ENCODE results near the gene ERC2. TPM values are rescaled to one million over a fixed set of nuclear protein-coding genes. Genes with fewer than 3 reads are reported as not detected.

ERC2 gene
- total RNA-seq, 1 donor from 2014 or later, result 7.4 TPM

DNA sequence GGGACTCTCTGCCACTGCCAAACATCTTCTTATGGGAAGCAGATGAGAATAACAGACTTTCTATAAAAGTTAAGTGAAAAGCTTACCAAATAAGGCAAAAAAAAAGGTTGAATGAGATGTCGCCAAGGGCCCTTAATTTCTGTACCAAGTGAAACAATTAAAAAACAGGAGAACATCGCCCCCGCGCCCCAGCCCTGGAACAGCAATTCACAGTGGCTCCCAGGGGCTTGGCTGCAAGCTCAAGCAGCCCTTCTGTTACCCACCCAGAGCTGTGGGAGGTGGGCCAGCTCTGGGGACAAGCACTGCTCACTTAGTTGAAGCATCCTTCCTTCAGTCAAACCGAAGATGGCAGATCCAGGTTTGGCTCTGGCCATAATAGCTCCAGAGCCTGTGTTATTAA is 208.0 kb downstream of the ERC2 start:
- Histone ChIP-seq H3K36me3 (ENCODE audit: insufficient read depth, low read length) (no peaks in the 10 kb centered on the region), H3K27me3 (ENCODE audit: insufficient read depth, low read length) (peaks cover 5% of the 10 kb centered on the region), H4K20me1 (ENCODE audit: insufficient read depth, low read length) (no peaks in the 10 kb centered on the region), H3K4me2 (ENCODE audit: low read length) (no peak overlapping the region), H3K9ac (ENCODE audit: low read length) (no peak overlapping the region), H3K4me3 (ENCODE audit: insufficient read depth, low read depth, low read length) (no peak overlapping the region), H3K9me3 (ENCODE audit: insufficient read depth, low read depth, low read length) (no peaks in the 10 kb centered on the region), H3K27ac (ENCODE audit: low read depth, low read length) (no peak overlapping the region), H2AFZ (ENCODE audit: low read depth, low read length) (no peak overlapping the region), H3K79me2 (ENCODE audit: insufficient read depth, low read length) (no peaks in the 10 kb centered on the region), H3K4me1 (ENCODE audit: insufficient read depth, low read length) (no peaks in the 10 kb centered on the region)
- Mint-ChIP-seq H3K4me1 (ENCODE audit: low read depth, unreplicated experiment) (no peaks in the 10 kb centered on the region), H3K9me3 (ENCODE audit: unreplicated experiment) (no peaks in the 10 kb centered on the region), H3K27me3 (ENCODE audit: low read depth, unreplicated experiment) (no peaks in the 10 kb centered on the region), H3K4me3 (ENCODE audit: unreplicated experiment) (no peak overlapping the region), H3K36me3 (ENCODE audit: low read depth, unreplicated experiment) (peaks cover 3% of the 10 kb centered on the region), H3K27ac (ENCODE audit: unreplicated experiment) (no peak overlapping the region)
- FAIRE-seq, result no peak
- no peak for DNase-seq (ENCODE audit: low read depth)
- no peak for TF ChIP-seq EZH2 (IDR thresholded peaks at IDR 0.05; ENCODE audit: insufficient read depth, low read length)
- TF ChIP-seq, protein P1, sequence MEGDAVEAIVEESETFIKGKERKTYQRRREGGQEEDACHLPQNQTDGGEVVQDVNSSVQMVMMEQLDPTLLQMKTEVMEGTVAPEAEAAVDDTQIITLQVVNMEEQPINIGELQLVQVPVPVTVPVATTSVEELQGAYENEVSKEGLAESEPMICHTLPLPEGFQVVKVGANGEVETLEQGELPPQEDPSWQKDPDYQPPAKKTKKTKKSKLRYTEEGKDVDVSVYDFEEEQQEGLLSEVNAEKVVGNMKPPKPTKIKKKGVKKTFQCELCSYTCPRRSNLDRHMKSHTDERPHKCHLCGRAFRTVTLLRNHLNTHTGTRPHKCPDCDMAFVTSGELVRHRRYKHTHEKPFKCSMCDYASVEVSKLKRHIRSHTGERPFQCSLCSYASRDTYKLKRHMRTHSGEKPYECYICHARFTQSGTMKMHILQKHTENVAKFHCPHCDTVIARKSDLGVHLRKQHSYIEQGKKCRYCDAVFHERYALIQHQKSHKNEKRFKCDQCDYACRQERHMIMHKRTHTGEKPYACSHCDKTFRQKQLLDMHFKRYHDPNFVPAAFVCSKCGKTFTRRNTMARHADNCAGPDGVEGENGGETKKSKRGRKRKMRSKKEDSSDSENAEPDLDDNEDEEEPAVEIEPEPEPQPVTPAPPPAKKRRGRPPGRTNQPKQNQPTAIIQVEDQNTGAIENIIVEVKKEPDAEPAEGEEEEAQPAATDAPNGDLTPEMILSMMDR (IDR thresholded peaks at IDR 0.05; ENCODE audit: insufficient read depth, low read depth, low read length), result no peak

DNA sequence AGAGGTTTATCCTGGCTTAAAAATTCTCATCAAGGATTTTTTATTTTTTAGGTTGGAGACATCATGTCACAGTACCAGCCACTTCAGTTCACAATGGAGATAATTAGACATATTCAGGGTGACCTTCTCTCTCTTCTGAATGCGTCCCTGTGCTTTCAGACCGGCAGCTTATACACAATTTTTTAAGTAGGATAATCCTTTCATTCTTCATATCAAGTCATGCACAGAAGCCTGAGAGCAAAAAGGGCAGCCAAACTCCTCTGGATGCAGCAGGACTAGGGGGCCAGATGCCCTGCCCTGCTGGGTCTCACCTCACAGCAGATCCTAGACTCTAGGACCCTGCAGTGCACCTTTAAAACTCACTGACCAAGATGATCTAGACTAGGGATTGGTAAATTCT is 210.4 kb downstream of the ERC2 start:
- no peaks in the 10 kb centered on the region for H3K9me3 Mint-ChIP-seq (ENCODE audit: unreplicated experiment)

DNA sequence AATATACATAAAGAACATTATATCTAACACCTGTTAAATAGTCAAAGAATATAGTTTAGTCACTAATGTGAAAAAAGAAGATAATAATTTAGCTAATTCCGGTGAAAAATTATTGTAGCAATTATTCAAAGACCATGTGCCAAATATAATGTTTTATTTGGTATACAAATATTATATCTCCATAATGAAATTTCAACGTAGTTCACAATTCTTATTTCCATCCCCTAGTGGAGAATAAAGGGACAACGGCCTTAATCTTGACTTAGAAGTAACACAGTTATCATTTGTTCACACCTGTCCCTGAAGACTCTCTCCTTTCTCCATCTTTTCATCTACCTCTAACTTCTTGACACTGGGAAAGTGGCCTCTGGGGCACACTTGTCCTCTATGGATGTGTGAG is 213.4 kb downstream of the ERC2 start:
- Histone ChIP-seq H4K20me1 (ENCODE audit: insufficient read depth, low read length) (no peaks in the 10 kb centered on the region), H3K79me2 (ENCODE audit: insufficient read depth, low read length) (no peaks in the 10 kb centered on the region), H3K4me3 (ENCODE audit: insufficient read depth, low read depth, low read length) (no peak overlapping the region), H3K4me2 (ENCODE audit: low read length) (no peak overlapping the region), H3K27ac (ENCODE audit: low read depth, low read length) (no peak overlapping the region), H3K36me3 (ENCODE audit: insufficient read depth, low read length) (no peaks in the 10 kb centered on the region), H3K27me3 (ENCODE audit: insufficient read depth, low read length) (peaks cover 8% of the 10 kb centered on the region), H3K9me3 (ENCODE audit: insufficient read depth, low read depth, low read length) (no peaks in the 10 kb centered on the region), H2AFZ (ENCODE audit: low read depth, low read length) (no peak overlapping the region), H3K9ac (ENCODE audit: low read length) (no peak overlapping the region), H3K4me1 (ENCODE audit: insufficient read depth, low read length) (no peaks in the 10 kb centered on the region)
- no peak overlapping the region for H3K27ac Mint-ChIP-seq (ENCODE audit: unreplicated experiment)
- peaks cover 5% of the 10 kb centered on the region for H3K4me1 Mint-ChIP-seq (ENCODE audit: low read depth, unreplicated experiment)
- no peak overlapping the region for H3K4me3 Mint-ChIP-seq (ENCODE audit: unreplicated experiment)
- DNase-seq (ENCODE audit: low read depth), result no peak
- H3K9me3 Mint-ChIP-seq (ENCODE audit: unreplicated experiment), result no peaks in the 10 kb centered on the region
- H3K36me3 Mint-ChIP-seq (ENCODE audit: low read depth, unreplicated experiment), result no peaks in the 10 kb centered on the region
- H3K27me3 Mint-ChIP-seq (ENCODE audit: low read depth, unreplicated experiment), result no peaks in the 10 kb centered on the region
- FAIRE-seq, result no peak
- TF ChIP-seq EZH2 (IDR thresholded peaks at IDR 0.05; ENCODE audit: insufficient read depth, low read length), result no peak
- TF ChIP-seq, protein P1 (IDR thresholded peaks at IDR 0.05; ENCODE audit: insufficient read depth, low read depth, low read length), result peak; percentile 31

More for the DNA sequence above, 210.4 kb downstream of the ERC2 start:
- H2AFZ ChIP-seq (ENCODE audit: low read depth, low read length), result no peak overlapping the region
- H4K20me1 ChIP-seq (ENCODE audit: insufficient read depth, low read length), result no peaks in the 10 kb centered on the region
- DNase-seq (ENCODE audit: low read depth) (no peak), FAIRE-seq (no peak)
- no peaks in the 10 kb centered on the region for H3K4me1 ChIP-seq (ENCODE audit: insufficient read depth, low read length)
- peaks cover 8% of the 10 kb centered on the region for H3K27me3 ChIP-seq (ENCODE audit: insufficient read depth, low read length)
- no peaks in the 10 kb centered on the region for H3K36me3 ChIP-seq (ENCODE audit: insufficient read depth, low read length)
- no peak overlapping the region for H3K9ac ChIP-seq (ENCODE audit: low read length)
- Mint-ChIP-seq H3K4me1 (ENCODE audit: low read depth, unreplicated experiment) (peaks cover 5% of the 10 kb centered on the region), H3K27ac (ENCODE audit: unreplicated experiment) (no peak overlapping the region), H3K36me3 (ENCODE audit: low read depth, unreplicated experiment) (peaks cover 3% of the 10 kb centered on the region), H3K27me3 (ENCODE audit: low read depth, unreplicated experiment) (no peaks in the 10 kb centered on the region), H3K4me3 (ENCODE audit: unreplicated experiment) (no peak overlapping the region)
- TF ChIP-seq, protein P1 (IDR thresholded peaks at IDR 0.05; ENCODE audit: insufficient read depth, low read depth, low read length), result no peak
- no peak for TF ChIP-seq EZH2 (IDR thresholded peaks at IDR 0.05; ENCODE audit: insufficient read depth, low read length)
- H3K79me2 ChIP-seq (ENCODE audit: insufficient read depth, low read length), result no peaks in the 10 kb centered on the region
- no peaks in the 10 kb centered on the region for H3K9me3 ChIP-seq (ENCODE audit: insufficient read depth, low read depth, low read length)
- no peak overlapping the region for H3K4me2 ChIP-seq (ENCODE audit: low read length)
- no peak overlapping the region for H3K27ac ChIP-seq (ENCODE audit: low read depth, low read length)
- no peak overlapping the region for H3K4me3 ChIP-seq (ENCODE audit: insufficient read depth, low read depth, low read length)

Data from astrocyte (in vitro differentiated cells and primary cell).